Heart left ventricle (tissue), 16 donors: ENCODE data around the gene HES6. TPM values are rescaled to one million over a fixed set of nuclear protein-coding genes. Genes with fewer than 3 reads are reported as not detected.
A peak's percentile ranks its signal among the peaks of the same experiment; 100 is the strongest.
"Not testable (repeated sequence)": the region's sequence is repeated elsewhere in the genome, so short reads cannot be mapped to it uniquely, and the experiment has no call there.

ENCODE experiments used
- ATAC-seq, 4 donors: fragments of 200-7000 bp; cut with Tn5 transposase; one replicate each; pipeline ENCODE4 v1.9.1; 2020 to 2022; ENCODE audit warnings: moderate library complexity in 4 of 4, mild to moderate bottlenecking in 3 of 4, moderate number of reproducible peaks in 1 of 4
- DNase-seq, 5 donors: peaks; one replicate each; pipeline ENCODE4 v3.0.0-alpha.2; 2020
- H3K27ac ChIP-seq, 12 donors: fragments of 200-600 bp; sonication (generic) in 4 of 12; one replicate each; pipeline versions ENCODE4 v1.5.0 to v1.8.0; 2016 to 2022; ENCODE audit warnings: mild to moderate bottlenecking in 2 of 12
- H3K27me3 ChIP-seq, 9 donors: fragments of 200-600 bp; sonication (generic) in 2 of 9; one replicate each; pipeline versions ENCODE4 v1.5.1 to v1.8.0; 2016 to 2022; ENCODE audit warnings: mild to moderate bottlenecking in 3 of 9
- H3K36me3 ChIP-seq, 9 donors: fragments of 200-600 bp; sonication (generic) in 2 of 9; one replicate each; pipeline versions ENCODE4 v1.5.0 to v1.8.0; 2018 to 2022; ENCODE audit warnings: mild to moderate bottlenecking in 2 of 9
- H3K4me1 ChIP-seq, 12 donors: fragments of 200-600 bp; sonication (generic) in 4 of 12; one replicate each; pipeline versions ENCODE4 v1.5.0 to v1.8.0; 2016 to 2022; ENCODE audit warnings: mild to moderate bottlenecking in 3 of 12
- H3K4me3 ChIP-seq, 12 donors: fragments of 200-600 bp; sonication (generic) in 4 of 12; one replicate each; pipeline versions ENCODE4 v1.5.0 to v1.8.0; 2017 to 2022; ENCODE audit warnings: mild to moderate bottlenecking in 9 of 12, moderate library complexity in 4 of 12
- H3K9me3 ChIP-seq, 12 donors: fragments of 200-600 bp; sonication (generic) in 4 of 12; one replicate each; pipeline versions ENCODE4 v1.5.0 to v1.8.0; 2016 to 2022; ENCODE audit warnings: mild to moderate bottlenecking in 1 of 12
- POLR2A ChIP-seq, 2 donors: fragments of 450-650 bp; IDR thresholded peaks; one replicate each; pipeline ENCODE4 v1.6.1; 2017; ENCODE audit warnings: antibody characterized with exemption in 2 of 2, mild to moderate bottlenecking in 2 of 2, moderate library complexity in 2 of 2
- WGBS, 4 donors: extraction: QIAGEN DNeasy Blood & Tissue Kit in 2 of 4; methylation state at CpG; one replicate each; pipeline versions ENCODE4 v1.1.5 to v1.1.7; 2013 to 2018; 5-methylcytosine and 5-hydroxymethylcytosine counted together
- intact Hi-C, 10 donors: fragments of 100-400 bp; cut with DNase I; formaldehyde crosslinking; loops; one replicate each; pipeline versions ENCODE4 v1.11.1 to v1.14.2; 2022
- polyA plus RNA-seq, 2 donors: library from polyadenylated mRNA; stranded (reverse); fragments of 200-250 nt; gene quantifications; one replicate each; pipeline ENCODE4 v1.2.3, GENCODE V29; 2013
- total RNA-seq, 9 donors: library from RNA; depleted of rRNA in 2 of 9; stranded (reverse); fragments of >200 nt in 2 of 9; fragmentation: NEBNext Ultra II Directional in 3 of 9; extraction: Animal tissue kit (Norgen Biotek cat#: 25700) in 3 of 9; gene quantifications; one replicate each; pipeline versions ENCODE4 v1.1.0 to v1.2.4, GENCODE V29; 2016 to 2023
- TF ChIP-seq, protein P1 (sequence below), 12 donors: fragments of 200-600 bp; sonication (generic) in 4 of 12; IDR thresholded peaks; one replicate each; pipeline versions ENCODE4 v1.5.0 to v1.8.0; 2018 to 2022; ENCODE audit warnings: antibody characterized with exemption in 12 of 12, mild to moderate bottlenecking in 5 of 12
- donor health status: ischemic (EF 13 %, LVEDD 7.1; RV severe dilation, severe dysfunction).
- donor health status: healthy with polysubstance abuse.
- donor health status: DM: no; HTN: yes; CAD: no.
- donor health status: DM: no; HTN: no; CAD: no.
- donor health status: ischemic (EF 25% LVEDD 6.9; RV normal size, moderate dysfunction).
- donor health status: ischemic (EF 25% LVEDD 5.7; RV mildly dilated, moderate dysfunction).
- donor health status: healthy.
- donor health status: DM: yes; HTN: yes; CAD: no.
- donor health status: ischemic (EF 35%, LVEDD 5.7; RV mildly dilated, moderate dysfunction).
- donor health status: nonischemic (EF 11% LVEDD 7.7; RV severe dilation, severe dysfunction).
- donor health status: DM: yes; HTN: yes; CAD: no.
- donor health status: PGD.
- donor health status: ischemic (EF 29% LVEDD 5.4; RV normal size, mild dysfunction).
- donor health status: nonischemic (EF 23%, LVEDD 6.1; RV moderate dilation, normal function).

HES6 gene
- total and polyA plus RNA-seq, 11 donors: 0.45 to 9.1 (median 3.6) TPM

DNA sequence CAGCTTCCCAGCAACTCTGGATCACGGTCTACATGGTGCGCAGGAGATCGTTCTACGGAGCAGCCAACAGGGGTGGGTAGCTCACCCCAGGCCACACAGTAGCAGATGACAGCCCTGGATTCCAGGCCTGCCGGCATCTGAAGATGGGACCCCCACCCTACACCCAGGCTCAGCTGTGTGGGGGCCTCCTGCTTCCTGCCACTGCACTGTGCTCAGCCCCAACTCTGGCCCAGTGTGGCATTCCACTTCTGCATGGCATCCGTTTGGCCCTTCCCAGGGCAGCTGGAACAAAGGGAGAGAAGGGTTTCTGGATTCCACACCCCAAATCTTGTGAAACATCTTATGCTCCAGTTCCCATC lies 39.5 kb upstream of the HES6 start:
- Histone ChIP-seq H3K4me1 (peaks cover 0 to 33% (median 10%) of the 10 kb centered on the region in 12 donors), H3K27me3 (no peaks in the 10 kb centered on the region), H3K27ac (no peak overlapping the region), H3K36me3 (peaks cover 2 to 38% (median 32%) of the 10 kb centered on the region in 9 donors), H3K9me3 (no peaks in the 10 kb centered on the region), H3K4me3 (no peak overlapping the region)
- ATAC-seq (no peak), DNase-seq (peak in 2 of 5 donors; percentile 16 to 22)
- intact Hi-C loops: no loop called here
- no peak for TF ChIP-seq POLR2A (IDR thresholded peaks at IDR 0.05)
- WGBS, 4 donors: 87 to 98% (median 92%) methylated on average over 4 to 6 of the region's 6 CpGs

DNA sequence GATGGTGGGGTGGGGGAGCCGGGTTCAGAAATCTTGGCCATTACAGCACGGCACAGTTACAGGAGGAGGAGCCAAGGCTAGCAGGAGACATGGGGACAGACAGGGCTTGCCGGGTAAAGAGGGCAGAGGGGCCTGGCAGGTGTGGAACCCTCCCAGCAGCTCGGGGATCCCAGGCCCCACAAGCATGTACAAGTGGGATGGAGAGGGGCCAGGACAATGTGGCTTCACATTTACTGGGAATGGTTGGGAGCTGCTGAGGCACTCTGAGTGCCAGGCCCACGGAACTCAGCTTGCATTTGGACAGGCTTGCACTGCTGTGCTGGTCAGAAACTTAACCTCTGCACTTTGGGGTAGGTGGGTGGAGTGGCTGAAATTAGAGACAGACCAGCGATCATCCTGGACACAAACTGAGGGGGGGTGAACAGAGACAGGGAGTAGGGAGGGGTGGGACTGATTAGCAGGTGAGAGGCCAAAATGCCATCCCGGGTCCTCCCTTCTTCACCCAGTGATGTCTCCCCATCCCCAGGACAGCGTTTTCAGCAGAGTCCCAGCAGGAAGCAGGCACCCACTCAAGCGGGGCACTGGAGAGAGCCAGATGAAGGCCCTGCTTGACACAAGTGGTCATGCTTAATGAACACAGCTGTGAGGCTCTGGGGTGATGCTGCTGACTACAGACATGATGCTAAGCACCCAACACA lies 38.9 kb upstream of the HES6 start:
- Histone ChIP-seq H3K4me1 (peaks cover 0 to 31% (median 10%) of the 10 kb centered on the region in 12 donors), H3K4me3 (no peak overlapping the region), H3K36me3 (peaks cover 2 to 43% (median 38%) of the 10 kb centered on the region in 9 donors), H3K27me3 (no peaks in the 10 kb centered on the region), H3K9me3 (no peaks in the 10 kb centered on the region), H3K27ac (no peak overlapping the region)
- intact Hi-C loops: no loop called here
- ATAC-seq: peak in 2 of 4 donors; percentile 18 to 23
- peak in 2 of 5 donors; percentile 10 to 27 for DNase-seq
- TF ChIP-seq POLR2A (IDR thresholded peaks at IDR 0.05): no peak
- TF ChIP-seq, protein P1, sequence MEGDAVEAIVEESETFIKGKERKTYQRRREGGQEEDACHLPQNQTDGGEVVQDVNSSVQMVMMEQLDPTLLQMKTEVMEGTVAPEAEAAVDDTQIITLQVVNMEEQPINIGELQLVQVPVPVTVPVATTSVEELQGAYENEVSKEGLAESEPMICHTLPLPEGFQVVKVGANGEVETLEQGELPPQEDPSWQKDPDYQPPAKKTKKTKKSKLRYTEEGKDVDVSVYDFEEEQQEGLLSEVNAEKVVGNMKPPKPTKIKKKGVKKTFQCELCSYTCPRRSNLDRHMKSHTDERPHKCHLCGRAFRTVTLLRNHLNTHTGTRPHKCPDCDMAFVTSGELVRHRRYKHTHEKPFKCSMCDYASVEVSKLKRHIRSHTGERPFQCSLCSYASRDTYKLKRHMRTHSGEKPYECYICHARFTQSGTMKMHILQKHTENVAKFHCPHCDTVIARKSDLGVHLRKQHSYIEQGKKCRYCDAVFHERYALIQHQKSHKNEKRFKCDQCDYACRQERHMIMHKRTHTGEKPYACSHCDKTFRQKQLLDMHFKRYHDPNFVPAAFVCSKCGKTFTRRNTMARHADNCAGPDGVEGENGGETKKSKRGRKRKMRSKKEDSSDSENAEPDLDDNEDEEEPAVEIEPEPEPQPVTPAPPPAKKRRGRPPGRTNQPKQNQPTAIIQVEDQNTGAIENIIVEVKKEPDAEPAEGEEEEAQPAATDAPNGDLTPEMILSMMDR (IDR thresholded peaks at IDR 0.05): no peak
- WGBS, 4 donors: 61 to 74% (median 68%) methylated on average over 7 to 9 of the region's 9 CpGs

DNA sequence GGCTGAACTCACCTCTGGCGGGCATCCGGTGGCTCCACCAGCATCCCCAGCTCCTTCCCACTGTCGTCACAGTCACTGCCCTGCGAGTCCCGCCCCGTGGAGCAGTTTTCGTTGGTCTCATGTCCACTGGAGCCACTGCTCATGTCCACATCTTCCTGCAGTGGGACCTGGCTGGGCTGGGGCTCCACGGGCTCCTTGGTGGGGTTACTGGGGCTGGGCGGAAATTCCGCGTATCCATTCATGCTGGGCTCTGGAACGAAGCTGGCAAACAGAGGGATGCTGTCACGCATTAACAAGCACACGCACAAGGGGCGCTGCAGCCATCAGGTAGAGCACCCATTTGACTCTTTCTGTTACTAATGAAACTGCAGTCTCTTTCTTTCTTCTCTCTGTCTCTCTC lies 37.9 kb upstream of the HES6 start:
- peak in 2 of 5 donors; percentile 14 to 42 for DNase-seq
- Histone ChIP-seq H3K9me3 (no peaks in the 10 kb centered on the region), H3K4me3 (no peak overlapping the region), H3K36me3 (peaks cover 2 to 54% (median 47%) of the 10 kb centered on the region in 9 donors), H3K27me3 (no peaks in the 10 kb centered on the region), H3K27ac (no peak overlapping the region), H3K4me1 (peaks cover 0 to 20% (median 5%) of the 10 kb centered on the region in 12 donors)
- no peak for ATAC-seq
- intact Hi-C loops: no loop called here
- 88 to 91% (median 90%) methylated on average over 15 of the region's 15 CpGs for WGBS, 4 donors
- TF ChIP-seq, protein P1 (IDR thresholded peaks at IDR 0.05): no peak
- TF ChIP-seq POLR2A (IDR thresholded peaks at IDR 0.05): no peak

GRCh38 chr2:238274152-238274865 lies 34.5 kb upstream of the HES6 start:
- TF ChIP-seq, protein P1 (IDR thresholded peaks at IDR 0.05): no peak
- no peak for TF ChIP-seq POLR2A (IDR thresholded peaks at IDR 0.05)
- Histone ChIP-seq H3K27ac (no peak overlapping the region), H3K4me3 (no peak overlapping the region), H3K9me3 (no peaks in the 10 kb centered on the region), H3K4me1 (peaks cover 0 to 9% (median 0%) of the 10 kb centered on the region in 12 donors), H3K27me3 (no peaks in the 10 kb centered on the region), H3K36me3 (peaks cover 2 to 87% (median 75%) of the 10 kb centered on the region in 9 donors)
- 93 to 95% (median 95%) methylated on average over 19 to 20 of the region's 20 CpGs for WGBS, 4 donors
- ATAC-seq: no peak
- intact Hi-C loops: no loop called here
- DNase-seq: peak in 1 of 5 donors; percentile 9

DNA sequence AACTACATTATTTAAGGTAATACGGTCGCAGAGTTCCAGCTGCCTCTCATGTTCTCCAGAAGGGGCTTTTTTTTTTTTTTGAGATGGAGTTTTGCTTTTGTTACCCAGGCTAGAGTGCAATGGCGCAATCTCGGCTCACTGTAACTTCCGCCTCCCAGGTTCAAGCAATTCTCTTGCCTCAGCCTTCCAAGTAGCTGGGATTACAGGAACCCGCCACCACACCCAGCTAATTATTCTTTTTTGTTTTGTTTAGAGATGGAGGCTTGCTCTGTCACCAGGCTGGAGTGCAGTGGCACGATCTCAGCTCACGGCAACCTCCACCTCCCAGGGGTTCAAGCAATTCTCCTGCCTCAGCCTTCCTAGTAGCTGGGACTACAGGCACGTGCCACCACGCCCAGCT lies 33.6 kb upstream of the HES6 start:
- H3K4me1 ChIP-seq, H3K27ac ChIP-seq, H3K27me3 ChIP-seq, H3K4me3 ChIP-seq, H3K9me3 ChIP-seq, ATAC-seq, intact Hi-C loops: not testable (repeated sequence)
- 94 to 96% (median 95%) methylated on average over 10 of the region's 10 CpGs for WGBS, 4 donors
- H3K36me3 ChIP-seq: peaks cover 2 to 93% (median 82%) of the 10 kb centered on the region in 9 donors
- peak in 1 of 5 donors; percentile 4 for DNase-seq
